ENCODE results near the gene BEST3.

The BEST3 gene

DNA sequence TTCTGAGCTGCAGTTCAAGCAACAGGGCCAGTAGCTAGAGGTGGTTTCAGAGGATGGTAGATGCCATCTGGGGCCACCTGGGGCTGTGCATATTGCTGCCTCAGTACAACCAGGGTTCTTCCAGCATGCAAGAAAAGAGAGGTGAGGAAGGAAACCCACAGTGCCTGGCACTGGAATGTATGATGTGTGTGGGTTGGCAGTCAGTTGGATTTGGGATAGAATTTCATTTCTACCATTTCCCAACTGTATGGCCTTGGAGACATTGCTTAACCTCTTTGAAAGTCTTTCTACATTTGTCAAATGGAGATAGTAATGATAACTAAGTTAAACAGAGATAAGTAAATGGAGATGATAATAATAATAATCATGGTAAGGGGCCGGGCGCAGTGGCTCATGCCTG lies 78.2 kb downstream of the BEST3 start:
- FAIRE-seq: no peak
- TF ChIP-seq, protein P1, sequence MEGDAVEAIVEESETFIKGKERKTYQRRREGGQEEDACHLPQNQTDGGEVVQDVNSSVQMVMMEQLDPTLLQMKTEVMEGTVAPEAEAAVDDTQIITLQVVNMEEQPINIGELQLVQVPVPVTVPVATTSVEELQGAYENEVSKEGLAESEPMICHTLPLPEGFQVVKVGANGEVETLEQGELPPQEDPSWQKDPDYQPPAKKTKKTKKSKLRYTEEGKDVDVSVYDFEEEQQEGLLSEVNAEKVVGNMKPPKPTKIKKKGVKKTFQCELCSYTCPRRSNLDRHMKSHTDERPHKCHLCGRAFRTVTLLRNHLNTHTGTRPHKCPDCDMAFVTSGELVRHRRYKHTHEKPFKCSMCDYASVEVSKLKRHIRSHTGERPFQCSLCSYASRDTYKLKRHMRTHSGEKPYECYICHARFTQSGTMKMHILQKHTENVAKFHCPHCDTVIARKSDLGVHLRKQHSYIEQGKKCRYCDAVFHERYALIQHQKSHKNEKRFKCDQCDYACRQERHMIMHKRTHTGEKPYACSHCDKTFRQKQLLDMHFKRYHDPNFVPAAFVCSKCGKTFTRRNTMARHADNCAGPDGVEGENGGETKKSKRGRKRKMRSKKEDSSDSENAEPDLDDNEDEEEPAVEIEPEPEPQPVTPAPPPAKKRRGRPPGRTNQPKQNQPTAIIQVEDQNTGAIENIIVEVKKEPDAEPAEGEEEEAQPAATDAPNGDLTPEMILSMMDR (IDR thresholded peaks at IDR 0.05; ENCODE audit: insufficient read depth, missing control alignments): no peak
- no peak for DNase-seq (ENCODE audit: insufficient read length, low spot score)

DNA sequence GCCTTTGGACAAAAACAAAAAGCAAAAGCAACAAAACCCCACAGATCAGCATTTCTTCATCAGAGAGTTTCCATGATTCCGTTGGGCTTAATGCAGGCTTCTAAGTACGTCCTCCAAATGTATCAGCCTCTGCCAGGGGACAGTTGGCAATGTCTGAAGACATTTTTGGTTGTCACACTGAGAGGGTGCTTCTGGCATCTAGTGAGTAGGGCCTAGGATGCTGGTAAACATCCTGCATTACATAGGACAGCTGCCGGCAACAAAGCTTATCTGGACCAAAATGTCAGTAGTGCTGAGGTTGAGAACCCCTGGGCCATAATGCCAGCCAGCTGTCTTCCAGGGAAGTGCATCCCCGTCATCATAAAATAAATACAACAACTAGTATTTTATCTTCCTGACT lies 79.0 kb downstream of the BEST3 start:
- no peak for FAIRE-seq
- no peak for DNase-seq (ENCODE audit: insufficient read length, low spot score)
- TF ChIP-seq, protein P1 (IDR thresholded peaks at IDR 0.05; ENCODE audit: insufficient read depth, missing control alignments): no peak

DNA sequence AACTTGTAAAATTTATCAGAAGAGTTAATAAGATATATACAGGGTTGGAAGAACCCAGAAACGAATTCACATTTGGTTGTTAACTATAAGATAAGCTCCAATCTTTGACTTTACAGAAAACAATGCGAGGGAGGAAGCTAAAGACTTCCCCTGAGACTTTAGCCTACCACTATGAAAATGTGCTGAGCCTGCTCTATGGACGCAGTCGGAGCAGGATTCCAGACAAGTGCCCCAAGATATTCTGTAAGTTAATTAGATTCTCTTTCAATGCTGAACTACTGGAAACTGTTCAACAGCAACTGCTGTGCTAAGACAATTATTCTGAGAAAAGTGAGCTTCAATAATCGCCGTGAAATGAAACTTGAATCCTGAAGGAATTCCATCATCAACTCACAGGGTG lies 80.1 kb downstream of the BEST3 start:
- FAIRE-seq: no peak

DNA sequence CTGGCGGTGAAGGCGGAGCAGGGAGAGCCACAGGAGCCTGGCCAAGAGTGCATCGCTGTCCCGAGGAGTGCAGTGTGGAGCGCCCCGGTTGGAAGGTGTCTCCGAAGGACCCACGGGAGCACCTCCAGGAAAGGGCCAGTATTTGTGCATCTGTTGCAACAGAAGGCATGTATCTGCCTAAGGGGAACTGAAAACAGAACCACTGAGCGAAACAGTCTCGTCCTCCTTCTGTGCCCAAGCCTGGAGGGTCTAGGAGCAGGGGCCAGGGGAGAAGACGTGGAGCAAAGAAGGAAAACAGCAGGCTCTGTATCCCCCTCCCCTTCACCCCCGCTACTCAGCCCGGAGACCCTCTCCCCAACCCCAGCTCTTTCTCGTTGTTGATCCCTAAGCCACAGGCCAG lies 83.1 kb downstream of the BEST3 start:
- no peak for FAIRE-seq
- TF ChIP-seq, protein P1 (IDR thresholded peaks at IDR 0.05; ENCODE audit: insufficient read depth, missing control alignments): no peak
- no peak for DNase-seq (ENCODE audit: insufficient read length, low spot score)

More for the DNA sequence above, 80.1 kb downstream of the BEST3 start:
- TF ChIP-seq, protein P1 (IDR thresholded peaks at IDR 0.05; ENCODE audit: insufficient read depth, missing control alignments): no peak
- no peak for DNase-seq (ENCODE audit: insufficient read length, low spot score)

DNA sequence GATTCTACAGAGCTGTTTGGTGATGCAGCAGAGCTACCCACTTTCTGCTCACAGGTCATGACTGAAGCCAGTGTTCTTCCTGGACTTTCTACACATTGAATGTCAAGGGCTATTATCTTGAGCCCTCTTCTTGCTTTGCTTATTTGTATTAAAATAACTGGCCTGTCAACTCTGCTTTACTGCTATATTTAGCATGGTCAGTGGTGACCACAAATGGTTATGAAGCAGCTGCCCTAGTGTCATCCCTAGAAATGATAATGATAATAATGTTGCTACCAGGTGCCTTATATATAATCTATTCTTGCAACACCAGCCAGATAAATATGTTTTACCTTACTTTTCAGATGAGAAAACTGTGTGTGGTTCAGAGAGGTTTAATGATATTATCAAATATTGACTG lies 85.8 kb downstream of the BEST3 start:
- FAIRE-seq (no peak), DNase-seq (ENCODE audit: insufficient read length, low spot score) (no peak)
- TF ChIP-seq, protein P1 (IDR thresholded peaks at IDR 0.05; ENCODE audit: insufficient read depth, missing control alignments): no peak

DNA sequence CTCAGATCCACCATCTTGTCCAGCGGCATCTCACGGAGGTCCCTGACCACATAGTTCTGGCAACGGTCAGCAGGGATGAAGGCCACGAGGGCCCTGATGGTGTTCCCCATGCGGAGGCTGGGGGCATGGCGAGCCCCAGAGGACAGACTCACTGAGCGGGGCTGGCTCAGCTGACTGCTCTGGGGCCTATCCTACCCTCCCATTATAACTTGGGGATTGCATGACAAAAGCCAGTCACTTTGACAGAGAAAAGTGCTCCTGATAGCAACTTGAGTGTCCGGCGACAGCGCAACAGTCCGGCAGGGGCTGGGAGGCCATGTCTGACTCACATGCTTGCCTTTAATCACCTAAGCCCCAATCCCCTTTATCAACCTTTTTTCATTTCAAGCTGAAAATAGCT lies 88.4 kb downstream of the BEST3 start, which contains the start of gene LRRC10:
TSS of gene LRRC10 (minus strand) at position 179 of the 400 bp plus-strand sequence. CDS start at position 110, 69 bp downstream.
- DNase-seq (ENCODE audit: insufficient read length, low spot score) (no peak), FAIRE-seq (no peak)
- TF ChIP-seq, protein P1 (IDR thresholded peaks at IDR 0.05; ENCODE audit: insufficient read depth, missing control alignments): no peak

DNA sequence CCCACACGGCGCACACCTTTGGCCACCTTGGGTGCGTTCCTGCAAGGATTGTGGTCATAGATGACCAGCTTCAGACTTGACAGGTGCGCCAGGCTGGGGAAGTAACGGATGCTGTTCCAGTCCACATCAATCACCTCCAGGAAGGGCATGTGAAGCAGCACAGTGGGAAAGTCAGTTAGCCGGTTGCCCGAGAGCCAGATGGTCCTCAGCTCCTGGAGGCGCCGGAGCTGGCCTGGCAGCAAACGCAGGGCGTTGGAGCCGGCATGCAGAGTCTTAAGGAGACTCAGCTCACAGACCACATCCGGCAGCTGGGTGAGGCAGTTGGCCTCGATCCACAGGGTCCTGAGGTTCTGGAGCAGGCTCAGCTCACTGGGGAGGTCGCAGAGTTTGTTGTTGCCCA lies 89.0 kb downstream of the BEST3 start:
- DNase-seq (ENCODE audit: insufficient read length, low spot score) (no peak), FAIRE-seq (no peak)
- TF ChIP-seq, protein P1 (IDR thresholded peaks at IDR 0.05; ENCODE audit: insufficient read depth, missing control alignments): no peak
